Islet precursor cell (in vitro differentiated cells): ENCODE measurements around the gene TAX1BP1.
A peak's percentile ranks its signal among the peaks of the same experiment; 100 is the strongest.

Source experiments
- DNase-seq: peaks from one replicate; pipeline ENCODE4 v3.0.0-alpha.2; 2018

The TAX1BP1 gene

DNA sequence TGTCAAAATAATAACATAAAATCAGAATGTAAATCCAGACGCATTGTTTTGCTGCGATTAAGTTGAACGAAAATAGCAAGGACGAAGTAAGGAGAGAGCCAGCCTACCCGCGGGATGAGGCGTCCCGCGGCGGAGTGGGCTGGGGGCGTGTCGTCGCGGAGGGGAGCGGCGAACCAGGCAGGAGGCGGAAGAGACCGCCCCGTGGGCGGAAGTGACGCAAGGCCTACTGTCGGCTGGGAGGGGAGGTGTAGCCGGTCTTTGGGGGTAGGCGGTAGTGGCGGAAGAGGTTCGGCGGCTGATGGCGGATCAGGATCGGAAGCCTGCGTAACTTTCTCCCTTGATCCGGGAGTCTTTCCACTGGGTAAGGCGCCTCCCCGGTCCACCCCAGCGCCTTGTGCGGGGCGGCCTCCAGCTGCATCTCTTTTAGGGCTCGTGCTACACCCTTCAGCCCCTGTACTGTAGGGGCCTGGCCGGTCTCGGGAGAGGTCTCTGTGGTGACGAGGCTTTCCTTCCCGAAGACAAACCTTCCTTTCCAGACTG lies at the start of gene TAX1BP1:
TSS of gene TAX1BP1 (plus strand) at position 254 of the 540 bp plus-strand sequence. CDS start 8,363 bp downstream, outside the sequence.
- peak; percentile 97 for DNase-seq

DNA sequence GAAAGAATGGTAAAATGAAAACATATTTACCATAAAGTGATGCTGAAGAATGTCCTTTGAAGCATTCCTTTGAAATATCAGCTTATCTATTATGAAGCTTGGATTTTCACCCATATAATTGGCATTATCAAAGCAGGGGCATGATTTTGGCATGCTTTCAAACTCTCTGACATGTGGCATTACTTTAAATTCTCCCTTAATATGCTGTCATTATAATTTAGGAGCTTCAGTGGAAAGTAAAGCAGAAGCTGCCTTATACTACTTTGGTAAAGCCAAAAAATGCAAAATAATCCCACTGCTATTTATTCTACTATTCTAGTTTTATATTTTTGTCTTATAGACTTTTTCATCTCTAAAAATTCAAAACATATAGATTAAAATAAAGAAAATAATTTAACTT lies 49.3 kb upstream of the TAX1BP1 start:
- no peak for DNase-seq

GRCh38 chr7:27693794-27694193 lies 46.2 kb upstream of the TAX1BP1 start:
- DNase-seq = no peak

DNA sequence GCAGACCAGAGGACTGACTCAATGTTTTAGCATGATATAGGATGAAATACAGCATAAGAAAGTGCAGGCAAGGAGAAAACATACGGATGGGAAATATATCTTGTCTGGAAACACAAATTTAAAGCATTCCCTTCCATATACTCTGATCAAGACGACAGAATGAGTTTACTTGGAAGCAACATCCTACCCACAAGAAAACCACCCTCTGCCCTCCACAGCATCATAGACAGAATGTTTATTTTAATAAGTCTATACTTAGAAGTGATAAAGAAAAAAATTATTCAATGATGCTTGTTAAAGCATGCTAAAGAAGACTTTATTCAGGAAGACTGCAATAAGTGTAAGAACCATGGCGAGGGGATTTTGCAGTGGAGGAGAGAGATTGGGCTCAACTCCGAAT lies 44.9 kb upstream of the TAX1BP1 start:
- no peak for DNase-seq

DNA sequence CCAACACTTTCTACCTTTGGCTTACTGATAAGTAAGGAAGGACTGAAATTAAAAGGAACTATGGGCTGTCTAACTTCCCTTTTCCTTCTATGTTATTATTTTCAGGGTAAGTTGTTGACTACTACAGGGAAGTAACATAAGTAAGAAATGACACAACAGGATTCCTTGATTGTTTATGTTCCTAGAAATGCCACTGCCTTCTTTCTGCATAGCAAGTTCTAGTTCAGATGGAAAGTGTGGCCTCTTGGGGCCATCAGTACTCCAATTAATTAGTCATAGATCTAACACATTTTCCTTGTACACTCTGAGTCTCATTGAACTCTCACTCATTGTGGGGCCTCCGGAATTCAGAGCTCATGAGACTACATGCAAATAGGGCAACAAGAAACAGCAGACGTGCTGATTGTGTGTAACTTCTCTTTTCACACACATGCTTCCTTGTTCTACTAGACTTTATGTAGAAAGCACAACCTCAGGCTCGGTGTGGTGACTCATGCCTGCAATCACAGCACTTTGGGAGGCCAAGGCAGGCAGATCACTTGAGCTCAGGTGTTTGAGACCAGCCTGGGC lies 42.0 kb upstream of the TAX1BP1 start:
- peak; percentile 71 for DNase-seq

DNA sequence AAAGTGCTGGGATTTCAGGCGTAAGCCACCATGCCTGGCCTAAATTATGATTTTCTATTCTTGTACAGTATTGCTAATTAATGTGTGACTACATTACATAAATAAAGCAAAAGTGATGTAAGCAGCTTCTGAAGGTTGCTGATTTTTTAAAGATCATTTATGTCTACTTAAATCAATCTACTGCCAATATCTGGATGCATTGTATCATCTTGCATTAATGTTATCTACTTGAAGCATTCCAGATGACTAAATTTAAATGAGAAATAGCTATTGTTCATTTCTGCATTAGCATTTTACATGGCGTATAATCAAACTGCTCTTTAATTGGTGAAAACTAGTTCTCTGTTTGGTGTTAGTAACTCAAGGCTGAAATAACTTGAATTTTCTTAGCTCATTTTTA lies 40.2 kb upstream of the TAX1BP1 start:
- no peak for DNase-seq

DNA sequence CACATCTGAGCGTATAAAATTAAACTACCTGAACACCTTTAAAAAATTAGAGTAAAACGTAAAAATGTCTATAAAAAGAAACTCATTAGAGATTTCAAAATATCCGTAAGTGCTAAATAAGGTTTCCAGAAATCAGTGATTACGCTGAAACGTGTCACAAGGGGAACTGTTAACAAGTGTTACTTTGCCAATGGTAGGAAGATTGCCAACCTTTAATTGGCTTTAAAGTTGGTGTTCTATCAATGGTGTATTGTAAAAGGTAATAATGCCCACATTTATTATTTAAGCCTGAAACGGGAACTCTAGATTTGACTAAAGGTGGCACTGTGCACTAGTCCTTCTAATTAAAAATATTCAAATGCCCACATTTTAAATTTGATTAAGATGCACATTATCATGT lies 39.5 kb upstream of the TAX1BP1 start:
- DNase-seq = no peak

DNA sequence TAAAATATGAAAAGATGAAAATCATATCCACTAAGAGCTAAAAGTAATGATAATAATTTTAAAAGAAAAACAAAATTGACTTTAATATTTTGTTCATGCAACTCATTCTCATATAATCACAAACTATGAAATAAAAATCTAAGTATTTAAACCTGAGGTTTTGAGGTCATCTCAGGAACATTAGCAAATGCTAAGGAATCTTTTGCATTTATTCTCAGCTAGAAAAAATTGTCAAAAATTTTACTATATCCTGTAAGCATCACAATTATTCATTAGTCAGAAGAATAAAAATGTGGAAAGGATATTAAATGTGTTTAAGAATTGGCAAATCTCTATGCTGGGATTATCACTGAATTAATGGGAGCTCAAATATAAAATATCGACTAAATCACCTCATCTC lies 36.8 kb upstream of the TAX1BP1 start:
- no peak for DNase-seq

- no peak for DNase-seq
These were observed 35.4 kb upstream of the TAX1BP1 start for GRCh38 chr7:27704422-27705199.

DNA sequence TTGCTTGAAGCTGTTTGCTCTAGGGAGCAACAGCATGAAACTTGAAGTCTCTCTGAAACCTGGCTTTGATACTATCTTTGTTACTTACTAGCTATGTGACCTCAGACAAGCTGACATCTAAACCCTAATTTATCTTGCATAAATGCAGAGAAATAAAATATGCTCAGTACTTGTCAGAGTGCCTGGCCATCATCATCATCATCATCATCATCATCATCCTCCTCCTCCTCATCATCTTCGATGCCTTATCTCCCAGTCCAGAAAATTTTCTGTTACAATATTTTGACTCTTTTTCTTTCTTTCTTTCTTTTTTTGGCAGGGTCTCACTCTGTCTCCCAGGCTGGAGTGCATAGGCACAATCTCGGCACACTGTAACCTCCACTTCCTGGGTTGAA lies 34.8 kb upstream of the TAX1BP1 start:
- DNase-seq = no peak

GRCh38 chr7:27708485-27708884 lies 31.5 kb upstream of the TAX1BP1 start:
- DNase-seq = no peak

DNA sequence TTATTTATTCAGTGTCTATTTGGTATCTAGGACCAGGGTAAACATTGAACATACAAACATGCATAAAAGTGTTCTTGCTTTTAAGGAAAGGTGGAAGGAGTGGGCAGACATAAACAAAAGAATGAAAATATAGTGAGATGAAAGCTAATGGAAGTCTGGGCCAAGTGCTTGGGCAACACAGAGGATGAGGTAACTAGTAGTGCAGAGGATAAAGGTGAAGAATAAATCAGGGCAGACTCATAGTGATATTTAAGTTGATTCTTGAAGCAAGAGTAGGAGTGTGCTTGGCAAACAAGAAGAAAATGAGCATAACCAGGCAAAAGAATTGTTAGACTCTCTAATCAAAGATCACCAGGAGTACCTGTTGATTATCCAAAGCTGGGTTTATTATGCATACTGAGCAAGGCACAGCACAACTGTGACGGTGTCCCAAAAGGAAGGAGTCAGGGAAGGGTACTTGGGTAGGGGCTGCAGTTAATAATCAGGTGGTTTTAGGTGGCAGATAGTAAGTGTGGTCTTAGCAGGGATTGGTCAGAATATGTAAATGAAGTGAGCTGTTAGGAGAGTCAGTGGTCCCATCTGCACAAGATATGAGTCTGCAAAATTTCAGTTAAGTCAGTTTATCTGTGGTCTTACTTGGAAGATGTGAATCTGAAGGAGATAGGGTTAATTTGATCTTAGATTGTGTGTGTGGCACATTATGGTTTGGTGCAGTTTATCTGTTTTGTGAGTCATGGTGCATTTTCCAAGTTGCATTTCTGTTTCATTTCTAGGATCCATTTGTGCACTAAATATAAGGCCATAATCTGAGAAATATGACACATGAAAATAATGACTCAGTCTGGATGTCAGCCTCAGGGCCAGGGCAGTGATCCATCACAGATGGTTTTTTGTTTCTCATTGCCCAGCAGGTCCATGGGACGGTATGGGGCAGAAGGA lies 30.6 kb upstream of the TAX1BP1 start:
- no peak for DNase-seq

GRCh38 chr7:27712217-27712616 lies 27.7 kb upstream of the TAX1BP1 start:
- no peak for DNase-seq

DNA sequence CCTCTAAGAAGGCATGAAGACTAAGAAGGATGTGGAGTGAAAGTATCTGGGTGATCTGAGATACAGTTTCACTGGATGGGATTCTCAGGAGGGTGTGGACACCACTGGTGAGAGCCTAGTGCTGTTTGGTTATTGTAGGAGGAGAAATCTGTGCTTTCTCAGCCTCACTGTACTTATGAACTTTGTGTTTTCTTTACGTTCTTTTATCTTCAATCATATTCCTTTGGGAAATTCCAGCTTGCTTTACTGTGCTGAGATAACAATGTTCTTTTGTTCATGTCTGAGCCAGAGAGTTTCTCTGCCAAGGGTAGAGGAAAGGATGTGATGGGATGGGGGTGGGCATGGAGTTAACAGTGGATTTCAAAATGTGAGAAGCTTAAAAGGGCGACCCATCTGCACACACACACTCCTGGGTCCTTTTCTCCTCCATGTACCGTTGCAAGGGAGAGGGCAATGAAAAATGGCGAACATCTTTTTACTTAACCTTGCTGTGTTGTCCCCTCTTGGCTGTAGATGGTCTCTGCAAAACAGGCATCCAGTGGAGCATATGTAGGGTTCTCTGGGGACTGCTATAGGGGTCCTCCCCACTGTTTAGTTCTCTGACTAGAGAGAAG lies 25.0 kb upstream of the TAX1BP1 start:
- no peak for DNase-seq

DNA sequence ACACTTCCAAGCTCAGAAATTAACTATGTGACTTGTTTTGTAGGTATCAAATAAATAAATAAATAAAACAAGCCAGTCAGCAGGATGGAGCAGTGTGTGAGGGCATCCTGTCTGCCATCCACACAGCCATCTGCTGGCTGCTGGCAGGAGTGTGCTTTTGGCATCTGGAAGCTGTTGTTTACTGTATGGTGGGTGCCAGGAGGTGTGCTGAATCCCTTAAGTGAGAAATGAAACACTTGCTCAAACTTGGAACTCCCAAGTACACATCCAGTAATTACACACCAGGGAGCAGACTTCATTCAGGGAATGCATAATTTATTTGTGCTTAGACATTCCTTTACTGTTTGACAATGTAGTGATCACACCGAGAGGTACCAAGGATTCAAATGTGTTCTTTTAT lies 16.9 kb upstream of the TAX1BP1 start:
- DNase-seq = no peak

DNA sequence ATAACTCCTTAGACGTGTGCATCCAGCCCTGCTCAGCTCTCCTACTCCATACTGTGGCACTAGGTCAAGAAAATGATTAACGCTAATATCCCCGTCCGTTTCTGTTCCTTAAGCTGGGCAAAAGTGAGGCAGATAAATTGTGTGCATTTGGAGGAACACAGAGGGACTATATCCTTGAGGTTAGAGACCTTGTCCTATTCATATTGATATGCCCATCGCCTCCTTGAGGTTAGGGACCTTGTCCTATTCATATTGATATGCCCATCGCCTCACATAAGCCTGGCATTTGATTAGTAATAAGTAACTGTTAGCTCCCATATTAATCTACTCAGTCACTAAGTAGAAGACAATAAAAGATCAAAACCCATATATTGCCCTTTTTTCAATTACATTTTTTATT lies 12.9 kb upstream of the TAX1BP1 start:
- no peak for DNase-seq

GRCh38 chr7:27730112-27730511 lies 9.8 kb upstream of the TAX1BP1 start:
- DNase-seq = no peak

DNA sequence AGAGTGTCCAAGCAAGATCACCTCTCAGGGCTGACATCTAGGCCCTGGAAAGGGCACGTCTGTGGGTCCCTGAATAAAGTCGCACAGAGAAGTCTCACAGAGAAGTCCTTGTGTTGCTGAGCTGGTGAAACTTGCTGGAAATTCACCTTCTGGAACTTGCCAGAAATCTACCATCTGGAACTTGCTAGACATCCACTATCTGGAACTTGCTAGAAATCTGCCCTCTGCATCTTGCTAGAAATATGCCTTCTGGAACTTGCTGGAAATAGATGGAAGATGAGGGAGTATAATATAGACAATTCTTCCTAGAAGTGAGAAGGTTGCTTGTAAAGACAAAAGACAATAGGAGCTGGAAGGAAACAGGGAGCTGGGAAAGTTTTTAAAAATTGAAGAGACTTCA lies 5.4 kb upstream of the TAX1BP1 start:
- no peak for DNase-seq

DNA sequence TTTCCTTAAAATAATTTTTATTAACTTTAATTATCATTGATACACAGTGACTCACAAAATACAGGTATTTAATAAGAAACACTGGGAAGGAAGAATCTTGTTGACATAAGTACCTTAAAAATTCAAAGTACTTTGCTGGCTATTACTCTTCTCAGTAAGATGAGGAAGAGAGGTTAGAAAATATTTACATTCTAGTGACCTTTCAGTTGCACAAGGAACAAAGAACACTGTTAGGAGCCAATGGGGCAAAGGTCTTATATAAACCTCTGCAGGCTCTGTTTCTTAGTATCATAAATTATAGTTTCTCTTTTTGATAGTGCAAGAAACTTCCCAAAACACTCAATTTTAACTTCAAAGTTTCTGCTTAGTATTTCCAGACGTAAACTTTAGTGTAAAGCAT lies 4.8 kb upstream of the TAX1BP1 start:
- no peak for DNase-seq

DNA sequence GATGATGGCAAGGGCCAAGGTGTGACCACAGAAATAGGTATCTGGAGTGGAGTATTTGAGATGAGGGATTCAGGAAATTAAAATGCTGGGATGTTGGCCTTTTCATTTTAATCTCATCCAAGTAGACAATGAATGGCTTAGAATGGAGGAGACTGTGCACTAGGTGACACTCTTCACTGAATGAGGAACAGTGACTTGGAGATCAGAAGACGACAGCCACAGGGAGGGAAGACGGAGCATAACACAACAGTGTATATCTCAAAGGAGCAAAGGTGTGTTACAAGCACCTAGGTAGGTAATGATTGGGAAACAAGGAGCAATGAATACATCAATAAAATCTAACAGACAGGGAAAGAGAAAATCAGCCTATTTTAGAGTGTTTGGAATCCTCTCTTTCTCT lies 4.1 kb upstream of the TAX1BP1 start:
- no peak for DNase-seq

GRCh38 chr7:27737178-27737577 lies 2.8 kb upstream of the TAX1BP1 start:
- no peak for DNase-seq

GRCh38 chr7:27737616-27738015 lies 2.3 kb upstream of the TAX1BP1 start:
- no peak for DNase-seq

- no peak for DNase-seq
These were observed 557 bp upstream of the TAX1BP1 start for GRCh38 chr7:27739301-27739908.
